GM19468 (cell line): ENCODE data around the gene CUL9.
A peak's percentile ranks its signal among the peaks of the same experiment; 100 is the strongest.

Experiments used
- ATAC-seq: cut with Tn5 transposase; IDR thresholded peaks from one replicate; pipeline ENCODE4 v1.9.1; 2021; ENCODE audit warnings: mild to moderate bottlenecking, moderate library complexity, moderate number of reproducible peaks; ENCODE audit not compliant: unreplicated experiment; ENCODE audit errors: extremely low read depth

CUL9 gene

GRCh38 chr6:43222418-43223059, 40.5 kb downstream of the CUL9 start:
- ATAC-seq, result no peak

- no peak for ATAC-seq
Measured at GRCh38 chr6:43223175-43223574, 41.2 kb downstream of the CUL9 start.

GRCh38 chr6:43226192-43226851, 44.3 kb downstream of the CUL9 start:
- no peak for ATAC-seq

GRCh38 chr6:43228951-43229802, 47.2 kb downstream of the CUL9 start, which contains the start of gene DNPH1:
Gene DNPH1, minus strand, starts transcription at chr6:43229481. Its CDS starts 25 bp downstream, at chr6:43229456.
- peak; percentile 64 for ATAC-seq

- no peak for ATAC-seq
Measured at GRCh38 chr6:43229803-43230620, 48.0 kb downstream of the CUL9 start.

GRCh38 chr6:43231053-43231452, 49.1 kb downstream of the CUL9 start:
- ATAC-seq, result no peak

GRCh38 chr6:43231735-43232450, 49.9 kb downstream of the CUL9 start:
- no peak for ATAC-seq

GRCh38 chr6:43235841-43236240, 53.8 kb downstream of the CUL9 start:
- ATAC-seq, result no peak

GRCh38 chr6:43239054-43239453, 57.1 kb downstream of the CUL9 start:
- ATAC-seq, result no peak

- ATAC-seq, result no peak
Measured at GRCh38 chr6:43240950-43241349, 59.0 kb downstream of the CUL9 start.

GRCh38 chr6:43241446-43241845, 59.5 kb downstream of the CUL9 start:
- ATAC-seq, result no peak

GRCh38 chr6:43242908-43243663, 61.1 kb downstream of the CUL9 start, which contains the start of gene TTBK1:
Gene TTBK1, plus strand, starts transcription at chr6:43243481. Its CDS starts 3,180 bp downstream, at chr6:43246661.
- ATAC-seq, result no peak

GRCh38 chr6:43243664-43244321, 61.8 kb downstream of the CUL9 start:
- no peak for ATAC-seq

GRCh38 chr6:43246301-43247113, 64.5 kb downstream of the CUL9 start:
- ATAC-seq, result no peak

- ATAC-seq, result peak; percentile 80
Measured at GRCh38 chr6:43247114-43247999, 65.4 kb downstream of the CUL9 start.

- ATAC-seq, result no peak
Measured at GRCh38 chr6:43248101-43248500, 66.1 kb downstream of the CUL9 start.
